ENCODE measurements around the gene HHIPL1. TPM values are rescaled to one million over a fixed set of nuclear protein-coding genes. Genes with fewer than 3 reads are reported as not detected.
"Not testable (repeated sequence)": the region's sequence is repeated elsewhere in the genome, so short reads cannot be mapped to it uniquely, and the experiment has no call there.

HHIPL1 gene
- polyA plus RNA-seq, 1 donor, result 0.94 TPM

DNA sequence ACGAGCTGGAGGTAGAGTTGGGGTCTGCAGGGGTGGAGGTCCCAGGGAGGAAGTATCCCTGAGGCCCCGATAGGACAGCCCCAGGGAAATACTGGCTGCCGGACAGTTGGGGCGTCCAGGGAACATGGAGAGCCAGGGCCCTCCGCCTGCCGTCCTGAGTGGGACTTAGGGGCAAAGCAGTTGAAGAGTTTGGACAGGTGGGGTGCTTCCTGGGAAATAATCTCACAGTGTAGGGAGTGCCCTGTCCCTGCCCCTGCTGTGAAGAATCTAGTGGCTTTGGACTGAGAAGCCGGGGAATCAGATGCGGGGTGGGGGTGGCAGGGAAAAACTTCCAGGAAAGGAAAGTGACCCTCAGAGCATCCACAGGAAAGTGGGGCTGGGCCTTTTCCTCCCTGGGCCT lies 9.8 kb upstream of the HHIPL1 start:
- H3K4me1 ChIP-seq (ENCODE audit: control insufficient read depth, insufficient read depth, low read length), result no peaks in the 10 kb centered on the region
- no peaks in the 10 kb centered on the region for H3K9me3 ChIP-seq (ENCODE audit: control insufficient read depth, low read depth, low read length)
- no peaks in the 10 kb centered on the region for H3K27me3 ChIP-seq (ENCODE audit: control insufficient read depth, insufficient read depth, low read length)
- H3K27ac ChIP-seq (ENCODE audit: low read length), result no peak overlapping the region
- no peak for DNase-seq
- WGBS (ENCODE audit: insufficient coverage, low lambda C conversion rate), result no CpG with 5 or more reads among the region's 8 CpGs
- H3K36me3 ChIP-seq (ENCODE audit: control insufficient read depth, insufficient read depth, low read length), result no peaks in the 10 kb centered on the region
- H3K4me3 ChIP-seq (ENCODE audit: low read length), result no peak overlapping the region

DNA sequence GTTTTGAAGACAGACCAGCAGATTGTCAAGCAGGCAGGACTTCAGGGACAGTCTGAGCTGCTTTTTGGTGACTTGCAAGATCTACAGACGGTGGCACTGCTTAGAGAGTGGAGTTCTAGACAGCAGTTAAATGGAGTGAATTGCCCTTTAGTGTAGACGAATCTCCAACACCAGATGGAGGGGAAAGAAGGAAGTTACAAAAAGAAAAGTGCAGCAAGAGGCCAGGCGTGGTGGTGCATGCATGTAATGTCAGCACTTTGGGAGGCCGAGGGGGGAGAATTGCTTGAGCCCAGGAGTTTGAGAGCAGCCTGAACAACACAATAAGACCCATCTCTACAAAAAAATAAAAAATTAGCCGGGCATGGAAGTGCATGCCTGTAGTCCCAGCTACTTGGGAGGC lies 8.4 kb upstream of the HHIPL1 start:
- Histone ChIP-seq H3K27me3 (ENCODE audit: control insufficient read depth, insufficient read depth, low read length) (no peaks in the 10 kb centered on the region), H3K4me3 (ENCODE audit: low read length) (no peak overlapping the region), H3K4me1 (ENCODE audit: control insufficient read depth, insufficient read depth, low read length) (no peaks in the 10 kb centered on the region), H3K9me3 (ENCODE audit: control insufficient read depth, low read depth, low read length) (no peaks in the 10 kb centered on the region), H3K27ac (ENCODE audit: low read length) (no peak overlapping the region), H3K36me3 (ENCODE audit: control insufficient read depth, insufficient read depth, low read length) (no peaks in the 10 kb centered on the region)
- no CpG with 5 or more reads among the region's 5 CpGs for WGBS (ENCODE audit: insufficient coverage, low lambda C conversion rate)
- no peak for DNase-seq

DNA sequence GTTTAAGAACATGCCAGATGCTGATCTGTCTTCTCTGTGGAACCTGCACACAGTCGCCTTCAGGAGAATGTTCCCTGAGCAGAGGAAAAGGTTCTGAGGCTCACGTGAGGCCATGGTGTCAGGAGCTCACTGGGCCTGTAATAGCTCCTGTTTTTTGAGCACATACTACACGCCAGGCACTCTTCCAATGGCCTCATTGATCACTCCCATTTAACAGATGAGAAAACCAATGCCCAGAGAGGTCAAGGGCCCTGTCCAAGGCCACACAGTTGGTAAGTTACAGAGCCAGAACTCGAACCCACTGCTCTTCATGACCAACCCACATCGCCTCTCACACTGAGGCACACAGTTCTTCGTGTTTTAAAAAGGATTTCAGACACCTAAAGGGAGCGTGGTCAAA lies 7.3 kb upstream of the HHIPL1 start:
- no CpG with 5 or more reads among the region's 7 CpGs for WGBS (ENCODE audit: insufficient coverage, low lambda C conversion rate)
- no peaks in the 10 kb centered on the region for H3K4me1 ChIP-seq (ENCODE audit: control insufficient read depth, insufficient read depth, low read length)
- no peak overlapping the region for H3K27ac ChIP-seq (ENCODE audit: low read length)
- H3K4me3 ChIP-seq (ENCODE audit: low read length), result no peak overlapping the region
- DNase-seq, result no peak
- H3K9me3 ChIP-seq (ENCODE audit: control insufficient read depth, low read depth, low read length), result no peaks in the 10 kb centered on the region
- no peaks in the 10 kb centered on the region for H3K27me3 ChIP-seq (ENCODE audit: control insufficient read depth, insufficient read depth, low read length)
- H3K36me3 ChIP-seq (ENCODE audit: control insufficient read depth, insufficient read depth, low read length), result no peaks in the 10 kb centered on the region

DNA sequence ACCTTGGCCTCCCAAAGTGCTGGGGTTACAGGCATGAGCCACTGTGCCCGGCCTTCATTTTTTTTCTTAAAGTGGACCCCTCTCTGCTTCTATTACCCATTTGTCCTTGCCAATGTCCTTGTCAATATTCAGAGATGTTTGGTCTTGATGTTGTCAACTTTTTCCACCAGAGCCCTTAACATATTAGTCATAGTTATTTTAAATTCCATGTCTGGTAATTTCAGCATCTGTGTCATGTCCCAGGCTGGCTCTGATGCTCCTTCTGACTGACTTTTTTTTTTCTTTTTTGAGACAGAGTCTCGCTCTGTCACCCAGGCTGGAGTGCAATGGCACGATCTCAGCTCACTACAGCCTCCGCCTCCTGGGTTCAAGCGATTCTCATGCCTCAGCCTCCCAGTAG lies 2.2 kb upstream of the HHIPL1 start:
- not testable (repeated sequence) for H3K36me3 ChIP-seq (ENCODE audit: control insufficient read depth, insufficient read depth, low read length); DNase-seq; H3K4me1 ChIP-seq (ENCODE audit: control insufficient read depth, insufficient read depth, low read length); H3K9me3 ChIP-seq (ENCODE audit: control insufficient read depth, low read depth, low read length); H3K27ac ChIP-seq (ENCODE audit: low read length); H3K4me3 ChIP-seq (ENCODE audit: low read length)
- H3K27me3 ChIP-seq (ENCODE audit: control insufficient read depth, insufficient read depth, low read length), result peaks cover 30% of the 10 kb centered on the region
- no CpG with 5 or more reads among the region's 5 CpGs for WGBS (ENCODE audit: insufficient coverage, low lambda C conversion rate)

DNA sequence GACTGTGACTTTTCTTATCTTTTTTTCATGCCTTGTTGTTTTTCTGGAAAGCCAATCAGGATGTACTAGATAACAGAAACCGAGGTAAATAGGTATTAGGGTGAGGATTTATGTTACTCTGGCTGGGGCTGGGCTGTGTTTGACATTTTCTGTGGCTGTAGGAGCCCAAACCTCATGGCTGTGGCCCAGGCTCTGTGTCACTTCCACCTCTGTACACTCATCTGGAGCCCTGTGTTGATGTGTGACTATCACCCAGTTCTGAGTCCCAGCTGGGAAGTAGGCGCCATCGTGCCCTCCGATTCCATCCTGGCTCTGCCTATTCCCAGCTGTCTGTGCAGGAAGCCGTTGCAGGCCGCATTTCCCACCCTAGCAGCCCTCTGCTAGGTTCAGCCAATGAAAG lies 1.6 kb upstream of the HHIPL1 start:
- H3K27ac ChIP-seq (ENCODE audit: low read length), result no peak overlapping the region
- no peak overlapping the region for H3K4me3 ChIP-seq (ENCODE audit: low read length)
- DNase-seq, result no peak
- H3K27me3 ChIP-seq (ENCODE audit: control insufficient read depth, insufficient read depth, low read length), result peaks cover 32% of the 10 kb centered on the region
- 57% methylated on average over 4 of the region's 6 CpGs for WGBS (ENCODE audit: insufficient coverage, low lambda C conversion rate)
- H3K36me3 ChIP-seq (ENCODE audit: control insufficient read depth, insufficient read depth, low read length), result no peaks in the 10 kb centered on the region
- no peaks in the 10 kb centered on the region for H3K9me3 ChIP-seq (ENCODE audit: control insufficient read depth, low read depth, low read length)
- peaks cover 8% of the 10 kb centered on the region for H3K4me1 ChIP-seq (ENCODE audit: control insufficient read depth, insufficient read depth, low read length)

DNA sequence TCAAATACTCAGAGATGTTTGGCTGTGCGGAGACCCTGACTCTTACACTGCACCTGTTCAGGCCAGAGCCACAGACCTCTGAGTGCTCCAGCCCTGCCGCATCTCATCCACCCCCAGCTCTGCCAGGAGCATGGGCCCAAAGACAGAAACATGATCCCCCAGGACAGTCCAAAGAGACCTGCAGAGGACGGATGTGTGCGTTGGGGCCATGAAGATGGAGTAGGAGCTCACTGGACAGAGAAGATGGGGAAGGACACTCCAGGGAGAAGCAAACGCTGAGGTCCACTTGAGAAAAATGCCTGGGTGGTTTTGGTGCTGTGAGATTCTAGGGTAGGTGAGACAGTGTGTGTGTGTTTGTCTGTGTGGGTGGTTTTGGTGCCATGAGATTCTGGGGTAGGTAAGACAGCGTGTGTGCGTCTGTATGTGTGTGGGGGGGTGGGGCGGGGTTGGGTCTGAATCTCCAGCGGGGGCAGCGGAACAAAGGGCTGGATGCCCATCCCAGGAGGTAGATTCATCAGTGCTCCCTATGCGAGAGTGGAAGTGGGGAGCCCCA lies 818 bp upstream of the HHIPL1 start:
- DNase-seq, result no peak
- WGBS (ENCODE audit: insufficient coverage, low lambda C conversion rate), result no CpG with 5 or more reads among the region's 11 CpGs

DNA sequence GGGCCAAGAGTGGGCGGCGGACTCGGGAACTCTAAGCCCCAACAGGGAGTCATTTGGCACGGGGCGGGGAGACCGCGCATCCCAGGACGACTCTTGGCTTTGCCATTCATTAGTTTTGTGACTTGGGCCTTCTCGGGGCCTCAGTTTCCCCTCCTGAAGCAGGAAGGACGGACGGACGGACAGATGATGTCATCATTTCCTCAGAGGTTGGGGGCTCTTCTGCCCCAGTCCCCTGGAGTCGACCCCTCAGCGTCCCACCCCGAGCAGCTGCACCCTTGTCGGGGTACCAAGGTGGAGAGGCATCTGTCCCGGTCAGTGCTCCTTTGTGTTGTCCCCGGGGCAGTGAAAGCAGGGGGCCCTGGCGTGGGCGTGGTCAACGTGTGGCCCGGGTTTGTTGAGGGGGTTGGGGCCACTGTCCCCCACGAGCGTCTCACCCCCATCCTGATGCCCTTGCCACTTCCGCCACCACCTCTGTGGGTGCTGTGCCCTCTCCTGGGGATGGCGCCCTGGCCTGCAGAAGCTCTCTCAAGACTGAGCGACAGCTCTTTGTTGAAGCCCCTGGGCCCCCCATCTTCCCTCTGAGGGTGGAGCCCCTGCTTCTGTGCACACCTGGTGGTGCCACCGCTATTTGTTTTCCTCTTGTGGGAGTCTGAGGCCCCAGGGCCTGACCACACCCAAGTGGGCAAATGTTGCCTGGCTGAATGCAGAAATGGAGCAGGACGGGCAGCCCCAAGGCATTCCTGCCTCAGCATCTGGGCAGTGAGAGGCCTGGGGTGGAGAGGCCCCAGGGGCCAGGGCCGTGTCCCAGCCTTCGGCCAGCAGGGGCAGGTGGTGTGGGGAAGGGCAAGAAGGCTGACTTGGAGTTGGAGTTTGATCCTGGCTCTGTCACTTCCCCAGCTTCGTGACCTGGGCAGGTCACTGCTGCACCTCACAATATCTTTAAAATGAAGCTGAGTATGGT lies 896 bp downstream of the HHIPL1 start:
- WGBS (ENCODE audit: insufficient coverage, low lambda C conversion rate), result no CpG with 5 or more reads among the region's 32 CpGs
- H3K4me1 ChIP-seq (ENCODE audit: control insufficient read depth, insufficient read depth, low read length), result peaks cover 8% of the 10 kb centered on the region
- no peak overlapping the region for H3K27ac ChIP-seq (ENCODE audit: low read length)

More for the DNA sequence above, 818 bp upstream of the HHIPL1 start:
- Histone ChIP-seq H3K9me3 (ENCODE audit: control insufficient read depth, low read depth, low read length) (no peaks in the 10 kb centered on the region), H3K27ac (ENCODE audit: low read length) (no peak overlapping the region), H3K4me3 (ENCODE audit: low read length) (no peak overlapping the region), H3K4me1 (ENCODE audit: control insufficient read depth, insufficient read depth, low read length) (peaks cover 8% of the 10 kb centered on the region), H3K27me3 (ENCODE audit: control insufficient read depth, insufficient read depth, low read length) (peaks cover 32% of the 10 kb centered on the region), H3K36me3 (ENCODE audit: control insufficient read depth, insufficient read depth, low read length) (no peaks in the 10 kb centered on the region)

DNA sequence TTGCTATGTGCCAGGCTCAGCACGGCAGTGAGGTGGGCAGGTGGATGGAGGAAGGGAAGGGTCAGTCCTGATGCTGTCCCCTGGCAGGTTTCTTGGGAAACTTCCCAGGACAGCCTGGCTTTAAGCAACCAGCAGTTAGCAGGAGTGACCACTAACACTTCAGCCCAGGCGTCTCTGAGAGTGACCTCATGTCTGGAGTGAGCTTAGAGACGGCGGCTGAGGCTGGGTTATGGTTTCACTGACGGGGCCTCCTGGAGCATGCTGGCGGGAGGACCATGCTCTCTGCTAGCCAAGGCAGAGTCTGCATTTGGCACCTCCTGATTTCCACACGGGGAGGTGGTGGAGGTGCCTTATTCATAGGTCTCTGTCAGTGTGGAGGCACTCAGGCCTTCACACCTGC lies 2.5 kb downstream of the HHIPL1 start:
- no peak overlapping the region for H3K27ac ChIP-seq (ENCODE audit: low read length)
- no peak overlapping the region for H3K4me3 ChIP-seq (ENCODE audit: low read length)
- H3K9me3 ChIP-seq (ENCODE audit: control insufficient read depth, low read depth, low read length), result no peaks in the 10 kb centered on the region
- peaks cover 32% of the 10 kb centered on the region for H3K27me3 ChIP-seq (ENCODE audit: control insufficient read depth, insufficient read depth, low read length)
- H3K4me1 ChIP-seq (ENCODE audit: control insufficient read depth, insufficient read depth, low read length), result peaks cover 8% of the 10 kb centered on the region
- WGBS (ENCODE audit: insufficient coverage, low lambda C conversion rate), result no CpG with 5 or more reads among the region's 7 CpGs
- DNase-seq, result no peak
- no peaks in the 10 kb centered on the region for H3K36me3 ChIP-seq (ENCODE audit: control insufficient read depth, insufficient read depth, low read length)

More for the DNA sequence above, 896 bp downstream of the HHIPL1 start:
- H3K36me3 ChIP-seq (ENCODE audit: control insufficient read depth, insufficient read depth, low read length), result no peaks in the 10 kb centered on the region
- peak overlapping the region; percentile 6 for H3K4me3 ChIP-seq (ENCODE audit: low read length)
- peaks cover 32% of the 10 kb centered on the region for H3K27me3 ChIP-seq (ENCODE audit: control insufficient read depth, insufficient read depth, low read length)
- H3K9me3 ChIP-seq (ENCODE audit: control insufficient read depth, low read depth, low read length), result no peaks in the 10 kb centered on the region
- DNase-seq, result no peak

DNA sequence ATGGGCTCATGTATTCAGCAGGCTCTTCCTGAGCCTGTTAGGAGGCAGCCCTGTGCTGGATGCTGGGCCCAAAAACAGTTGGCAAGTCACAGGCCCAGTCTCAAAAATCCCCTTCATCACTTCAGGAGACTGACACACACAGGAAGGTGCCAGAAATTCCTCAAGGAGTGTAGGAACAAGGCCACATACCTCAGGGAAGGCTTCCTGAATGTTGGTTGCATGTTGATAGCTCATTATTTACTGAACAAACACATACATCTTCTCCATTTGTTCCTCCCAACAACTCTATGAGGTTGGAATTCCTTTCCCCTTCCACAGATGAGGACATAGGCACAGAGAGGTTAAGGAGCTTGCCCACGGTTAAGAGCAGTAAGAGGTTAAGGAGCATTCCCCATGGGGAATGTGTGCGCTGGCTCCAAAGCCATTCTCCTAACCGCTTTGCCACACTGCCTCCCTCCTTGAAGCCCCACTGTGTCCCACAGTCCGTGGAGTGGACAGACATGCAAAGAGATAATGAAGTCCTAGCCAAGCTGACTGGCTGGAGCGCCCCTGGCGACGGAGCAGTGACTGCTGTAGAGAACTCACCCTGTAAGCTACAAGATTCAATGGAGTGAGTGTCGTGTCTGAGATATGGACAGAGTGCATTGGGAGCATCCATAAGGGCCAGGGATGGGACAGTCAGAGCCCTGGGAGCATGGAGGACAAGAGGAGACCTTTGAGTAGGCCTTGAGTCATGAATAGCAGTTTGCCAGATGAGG lies 3.3 kb downstream of the HHIPL1 start:
- no CpG with 5 or more reads among the region's 8 CpGs for WGBS (ENCODE audit: insufficient coverage, low lambda C conversion rate)
- no peaks in the 10 kb centered on the region for H3K36me3 ChIP-seq (ENCODE audit: control insufficient read depth, insufficient read depth, low read length)
- peaks cover 8% of the 10 kb centered on the region for H3K4me1 ChIP-seq (ENCODE audit: control insufficient read depth, insufficient read depth, low read length)
- H3K27ac ChIP-seq (ENCODE audit: low read length), result no peak overlapping the region
- H3K27me3 ChIP-seq (ENCODE audit: control insufficient read depth, insufficient read depth, low read length), result peaks cover 32% of the 10 kb centered on the region
- no peaks in the 10 kb centered on the region for H3K9me3 ChIP-seq (ENCODE audit: control insufficient read depth, low read depth, low read length)
- H3K4me3 ChIP-seq (ENCODE audit: low read length), result no peak overlapping the region
- no peak for DNase-seq

DNA sequence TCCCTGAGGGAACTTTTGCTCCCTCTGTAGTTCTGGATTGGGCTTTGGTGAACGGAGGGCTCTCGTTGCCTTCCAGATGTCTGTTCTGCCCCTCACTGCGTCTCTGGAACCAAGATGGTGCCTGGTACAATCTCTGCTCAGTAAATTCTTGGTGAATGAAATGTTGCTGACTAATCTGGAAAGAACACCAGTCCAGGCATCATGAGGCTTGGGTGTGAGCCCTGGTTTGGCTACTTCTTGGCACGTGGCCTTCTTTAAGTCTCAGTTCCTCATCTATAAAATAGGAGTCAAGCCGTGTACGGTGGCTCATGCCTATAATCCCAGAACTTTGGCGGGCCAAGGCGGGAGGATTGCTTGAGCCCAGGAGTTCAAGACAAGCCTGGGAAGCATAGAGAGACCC lies 4.3 kb downstream of the HHIPL1 start:
- 90% methylated on average over 2 of the region's 8 CpGs for WGBS (ENCODE audit: insufficient coverage, low lambda C conversion rate)
- H3K27me3 ChIP-seq (ENCODE audit: control insufficient read depth, insufficient read depth, low read length), result peaks cover 27% of the 10 kb centered on the region
- peaks cover 8% of the 10 kb centered on the region for H3K4me1 ChIP-seq (ENCODE audit: control insufficient read depth, insufficient read depth, low read length)
- no peaks in the 10 kb centered on the region for H3K9me3 ChIP-seq (ENCODE audit: control insufficient read depth, low read depth, low read length)
- DNase-seq, result no peak
- no peak overlapping the region for H3K27ac ChIP-seq (ENCODE audit: low read length)
- H3K36me3 ChIP-seq (ENCODE audit: control insufficient read depth, insufficient read depth, low read length), result no peaks in the 10 kb centered on the region
- no peak overlapping the region for H3K4me3 ChIP-seq (ENCODE audit: low read length)
